WTC11 (cell line): ENCODE data around the gene MLEC. TPM values are rescaled to one million over a fixed set of nuclear protein-coding genes. Genes with fewer than 3 reads are reported as not detected.
A peak's percentile ranks its signal among the peaks of the same experiment; 100 is the strongest.

ENCODE experiments used
- ATAC-seq: fragments of 200-7000 bp; cut with Tn5 transposase; 2 replicates; pipeline ENCODE4 v1.10.0; 2021; ENCODE audit warnings: mild to moderate bottlenecking, moderate library complexity
- CTCF ChIA-PET: fragments of 300-600 bp; sonication (Branson Sonifier 250); formaldehyde crosslinking; loops from one replicate; lab custom pipeline; 2021; ENCODE audit warnings: antibody characterized with exemption; lab: Charles Lee
- POLR2A ChIA-PET: fragments of 350-600 bp; sonication (Branson Sonifier 250); formaldehyde crosslinking; loops from one replicate; lab custom pipeline; 2021; ENCODE audit warnings: antibody characterized with exemption; lab: Charles Lee
- DNase-seq: peaks from one replicate; pipeline ENCODE4 v3.0.0; 2021; ENCODE audit warnings: low spot score
- H3K27ac Mint-ChIP-seq: 2 replicates; pipeline ENCODE4 v1.8.0; 2021; ENCODE audit warnings: mixed read lengths
- H3K27me3 Mint-ChIP-seq: 2 replicates; pipeline ENCODE4 v1.8.0; 2021; ENCODE audit warnings: low read depth, mild to moderate bottlenecking, moderate library complexity, mixed read lengths
- H3K36me3 Mint-ChIP-seq: 2 replicates; pipeline ENCODE4 v1.8.0; 2021; ENCODE audit warnings: mixed read lengths
- H3K4me1 Mint-ChIP-seq: 2 replicates; pipeline ENCODE4 v1.8.0; 2022; ENCODE audit warnings: mixed read lengths
- H3K4me3 Mint-ChIP-seq: 2 replicates; pipeline ENCODE4 v1.8.0; 2021; ENCODE audit warnings: mild to moderate bottlenecking, moderate library complexity, mixed read lengths
- H3K9me3 Mint-ChIP-seq: 2 replicates; pipeline ENCODE4 v1.8.0; 2021; ENCODE audit warnings: mixed read lengths
- ATF6 ChIP-seq: sonication (generic); formaldehyde crosslinking; IDR thresholded peaks from 2 replicates; pipeline ENCODE4 v1.8.1; 2023; ENCODE audit warnings: mild to moderate bottlenecking, missing genetic modification reagents
- CREM ChIP-seq: sonication (generic); formaldehyde crosslinking; IDR thresholded peaks from 2 replicates; pipeline ENCODE4 v1.8.1; 2022; ENCODE audit warnings: mild to moderate bottlenecking, missing genetic modification reagents, moderate library complexity
- FOXJ3 ChIP-seq: sonication (generic); formaldehyde crosslinking; IDR thresholded peaks from 2 replicates; pipeline ENCODE4 v1.9.0; 2021; ENCODE audit warnings: missing genetic modification reagents, mild to moderate bottlenecking, borderline replicate concordance
- GABPB1 ChIP-seq: sonication (generic); formaldehyde crosslinking; IDR thresholded peaks from 2 replicates; pipeline ENCODE4 v1.8.1; 2023; ENCODE audit warnings: mild to moderate bottlenecking, missing genetic modification reagents
- GRHL2 ChIP-seq: fragments of 250-450 bp; sonication (Bioruptor Pico); IDR thresholded peaks from 2 replicates; pipeline ENCODE4 v1.8.0; 2022; ENCODE audit warnings: mild to moderate bottlenecking, moderate library complexity; ENCODE audit not compliant: insufficient replicate concordance, severe bottlenecking
- MAX ChIP-seq: sonication (generic); formaldehyde crosslinking; IDR thresholded peaks from 2 replicates; pipeline ENCODE4 v1.8.0; 2022; ENCODE audit warnings: mild to moderate bottlenecking, missing genetic modification reagents
- MXD4 ChIP-seq: fragments of 250-450 bp; sonication (Bioruptor Pico); IDR thresholded peaks from 2 replicates; pipeline ENCODE4 v1.8.0; 2021; ENCODE audit warnings: mild to moderate bottlenecking, moderate library complexity, borderline replicate concordance
- MYBL2 ChIP-seq: sonication (generic); formaldehyde crosslinking; IDR thresholded peaks from 2 replicates; pipeline ENCODE4 v1.8.1; 2023; ENCODE audit warnings: mild to moderate bottlenecking, moderate library complexity, missing genetic modification reagents
- OVOL2 ChIP-seq: fragments of 250-450 bp; sonication (Bioruptor Pico); IDR thresholded peaks from 2 replicates; pipeline ENCODE4 v1.9.0; 2021; ENCODE audit warnings: mild to moderate bottlenecking, borderline replicate concordance
- PRRX2 ChIP-seq: fragments of 250-450 bp; sonication (Bioruptor Pico); IDR thresholded peaks from 2 replicates; pipeline ENCODE4 v1.8.0; 2021; ENCODE audit warnings: mild to moderate bottlenecking
- RELA ChIP-seq: sonication (generic); formaldehyde crosslinking; IDR thresholded peaks from 2 replicates; pipeline ENCODE4 v1.8.1; 2022; ENCODE audit warnings: missing genetic modification reagents, mild to moderate bottlenecking, borderline replicate concordance
- SMAD4 ChIP-seq: sonication (generic); formaldehyde crosslinking; IDR thresholded peaks from 2 replicates; pipeline ENCODE4 v1.8.0; 2022; ENCODE audit warnings: mild to moderate bottlenecking, missing genetic modification reagents
- ZNF121 ChIP-seq: sonication (generic); formaldehyde crosslinking; IDR thresholded peaks from 2 replicates; pipeline ENCODE4 v1.8.0; 2023; ENCODE audit warnings: missing genetic modification reagents
- ZNF219 ChIP-seq: sonication (generic); formaldehyde crosslinking; IDR thresholded peaks from 2 replicates; pipeline ENCODE4 v1.8.0; 2023; ENCODE audit warnings: missing genetic modification reagents, mild to moderate bottlenecking, borderline replicate concordance
- ZNF263 ChIP-seq: sonication (generic); formaldehyde crosslinking; IDR thresholded peaks from 2 replicates; pipeline ENCODE4 v1.8.1; 2022; ENCODE audit warnings: low read depth, mild to moderate bottlenecking, moderate library complexity, missing genetic modification reagents
- ZNF317 ChIP-seq: sonication (generic); formaldehyde crosslinking; IDR thresholded peaks from 2 replicates; pipeline ENCODE4 v1.8.1; 2023; ENCODE audit warnings: low read depth, mild to moderate bottlenecking, moderate library complexity, missing genetic modification reagents, borderline replicate concordance
- ZNF416 ChIP-seq: fragments of 250-450 bp; sonication (Bioruptor Pico); IDR thresholded peaks from 2 replicates; pipeline ENCODE4 v1.9.0; 2021; ENCODE audit warnings: mild to moderate bottlenecking, inconsistent platforms
- ZNF423 ChIP-seq: fragments of 250-450 bp; sonication (Bioruptor Pico); IDR thresholded peaks from 2 replicates; pipeline ENCODE4 v2.1.2; 2022; ENCODE audit warnings: mild to moderate bottlenecking, moderate library complexity
- ZNF512 ChIP-seq: sonication (generic); formaldehyde crosslinking; IDR thresholded peaks from 2 replicates; pipeline ENCODE4 v1.8.1; 2022; ENCODE audit warnings: missing genetic modification reagents, borderline replicate concordance
- ZNF671 ChIP-seq: fragments of 250-450 bp; sonication (Bioruptor Pico); IDR thresholded peaks from 2 replicates; pipeline ENCODE4 v1.8.0; 2021; ENCODE audit warnings: mild to moderate bottlenecking
- total RNA-seq: library from RNA; stranded (reverse); gene quantifications from 3 replicates; pipeline ENCODE4 v1.2.3, GENCODE V29; 2021
- TF ChIP-seq, protein P1 (sequence below): fragments of 250-450 bp; sonication (Bioruptor Pico); IDR thresholded peaks from 2 replicates; pipeline ENCODE4 v1.9.0; 2021; ENCODE audit warnings: mild to moderate bottlenecking
- TF ChIP-seq, protein P2 (sequence below): sonication (generic); formaldehyde crosslinking; IDR thresholded peaks from 2 replicates; pipeline ENCODE4 v1.8.1; 2023; ENCODE audit warnings: mild to moderate bottlenecking, missing genetic modification reagents, moderate library complexity
- TF ChIP-seq, protein P3 (sequence below): sonication (generic); formaldehyde crosslinking; IDR thresholded peaks from 2 replicates; pipeline ENCODE4 v1.8.1; 2022; ENCODE audit warnings: low read depth, missing genetic modification reagents, borderline replicate concordance

Gene MLEC
- total RNA-seq, 1 experiment from 2014 or later, result 278 TPM

GRCh38 chr12:120749256-120749655 is 62.3 kb downstream of the MLEC start:
- Mint-ChIP-seq H3K9me3 (peaks cover 4% of the 10 kb centered on the region), H3K4me3 (no peak overlapping the region), H3K27ac (no peak overlapping the region), H3K27me3 (no peaks in the 10 kb centered on the region), H3K4me1 (no peaks in the 10 kb centered on the region), H3K36me3 (peaks cover 2% of the 10 kb centered on the region; the same call in 1 of the 2 replicates)
- DNase-seq (no peak), ATAC-seq (no peak)
- POLR2A ChIA-PET, result no interaction called here
- no peak for TF ChIP-seq ZNF416
- CTCF ChIA-PET, result interaction anchor here (0.7 to 1.2 kb wide), 2 partner anchors 11 to 475 kb away, joined by 3 to 5 read pairs; no protein-coding TSS in a partner anchor

DNA sequence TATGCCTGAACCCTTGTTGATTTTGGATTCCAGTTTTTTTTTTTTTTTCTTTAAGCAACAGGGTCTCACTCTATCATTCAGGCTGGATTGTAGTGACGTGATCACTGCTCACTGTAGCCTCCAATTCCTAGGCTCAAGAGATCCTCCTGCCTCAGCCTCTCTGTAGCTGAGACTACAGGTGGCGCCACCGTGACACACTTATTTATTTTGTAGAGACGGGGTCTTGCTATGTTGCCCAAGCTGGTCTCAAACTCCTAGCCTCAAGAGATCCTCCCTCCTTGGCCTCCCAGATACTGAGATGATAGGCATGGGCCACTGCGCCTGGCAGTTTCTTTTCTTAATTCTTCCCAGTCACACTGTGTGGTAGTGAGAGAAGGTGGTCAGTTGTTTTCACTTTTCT is 63.9 kb downstream of the MLEC start:
- Mint-ChIP-seq H3K4me1 (no peaks in the 10 kb centered on the region), H3K9me3 (peaks cover 17% of the 10 kb centered on the region), H3K36me3 (peaks cover 9% of the 10 kb centered on the region; the same call in 1 of the 2 replicates), H3K27me3 (no peaks in the 10 kb centered on the region), H3K27ac (no peak overlapping the region), H3K4me3 (no peak overlapping the region)
- TF ChIP-seq ZNF121 (peak; percentile 93), SMAD4 (CRISPR knock-in tag) (no peak), ZNF263 (CRISPR knock-in tag) (no peak), ZNF423 (CRISPR knock-in tag) (no peak)
- ChIA-PET POLR2A (no interaction called here), CTCF (interaction anchor here (0.7 to 2.7 kb wide), 5 partner anchors 13 to 254 kb away, joined by 3 to 11 read pairs (median 3); no protein-coding TSS in a partner anchor)
- DNase-seq (no peak), ATAC-seq (no peak)

DNA sequence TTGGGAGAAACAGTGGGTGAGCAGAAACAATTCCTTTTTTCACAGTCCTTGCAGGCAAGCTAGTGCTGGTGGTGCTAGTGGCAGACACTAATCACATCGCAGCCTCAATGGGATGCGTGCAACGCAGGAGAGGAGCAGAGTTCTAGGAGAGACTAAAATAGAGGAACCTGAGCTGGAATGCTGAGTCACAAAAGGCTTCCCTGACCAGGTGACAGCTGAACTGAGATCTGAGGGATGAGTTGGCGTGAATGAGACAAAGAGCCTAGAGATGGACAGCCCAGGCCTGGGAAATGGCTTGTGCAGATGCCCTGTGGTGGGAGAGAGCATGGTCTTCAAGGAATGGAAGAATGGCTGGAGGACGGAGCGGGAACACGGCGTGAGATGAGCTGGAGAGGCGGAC is 64.4 kb downstream of the MLEC start:
- Mint-ChIP-seq H3K9me3 (peaks cover 17% of the 10 kb centered on the region), H3K27me3 (no peaks in the 10 kb centered on the region), H3K27ac (no peak overlapping the region), H3K4me3 (no peak overlapping the region), H3K4me1 (no peaks in the 10 kb centered on the region), H3K36me3 (peaks cover 9% of the 10 kb centered on the region; the same call in 1 of the 2 replicates)
- POLR2A ChIA-PET, result no interaction called here
- DNase-seq (no peak), ATAC-seq (no peak)
- CTCF ChIA-PET, result interaction anchor here (1.0 to 2.7 kb wide), 3 partner anchors 14 to 254 kb away, joined by 3 to 11 read pairs (median 3); no protein-coding TSS in a partner anchor
- TF ChIP-seq, protein P1, sequence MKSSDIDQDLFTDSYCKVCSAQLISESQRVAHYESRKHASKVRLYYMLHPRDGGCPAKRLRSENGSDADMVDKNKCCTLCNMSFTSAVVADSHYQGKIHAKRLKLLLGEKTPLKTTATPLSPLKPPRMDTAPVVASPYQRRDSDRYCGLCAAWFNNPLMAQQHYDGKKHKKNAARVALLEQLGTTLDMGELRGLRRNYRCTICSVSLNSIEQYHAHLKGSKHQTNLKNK (CRISPR knock-in tag), result no peak
- no peak for TF ChIP-seq ZNF512 (CRISPR knock-in tag)
- TF ChIP-seq MXD4, result no peak
- TF ChIP-seq MAX, result no peak
- TF ChIP-seq ATF6 (CRISPR knock-in tag), result no peak
- TF ChIP-seq RELA (CRISPR knock-in tag), result no peak
- no peak for TF ChIP-seq CREM (CRISPR knock-in tag)
- no peak for TF ChIP-seq GABPB1 (CRISPR knock-in tag)
- no peak for TF ChIP-seq PRRX2 (CRISPR knock-in tag)
- TF ChIP-seq OVOL2 (CRISPR knock-in tag), result no peak
- TF ChIP-seq ZNF671, result no peak
- TF ChIP-seq FOXJ3 (CRISPR knock-in tag), result no peak
- TF ChIP-seq ZNF317 (CRISPR knock-in tag), result no peak
- TF ChIP-seq, protein P2, sequence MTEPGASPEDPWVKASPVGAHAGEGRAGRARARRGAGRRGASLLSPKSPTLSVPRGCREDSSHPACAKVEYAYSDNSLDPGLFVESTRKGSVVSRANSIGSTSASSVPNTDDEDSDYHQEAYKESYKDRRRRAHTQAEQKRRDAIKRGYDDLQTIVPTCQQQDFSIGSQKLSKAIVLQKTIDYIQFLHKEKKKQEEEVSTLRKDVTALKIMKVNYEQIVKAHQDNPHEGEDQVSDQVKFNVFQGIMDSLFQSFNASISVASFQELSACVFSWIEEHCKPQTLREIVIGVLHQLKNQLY (CRISPR knock-in tag), result no peak
- TF ChIP-seq ZNF219 (CRISPR knock-in tag), result no peak
- no peak for TF ChIP-seq MYBL2 (CRISPR knock-in tag)
- TF ChIP-seq, protein P3, sequence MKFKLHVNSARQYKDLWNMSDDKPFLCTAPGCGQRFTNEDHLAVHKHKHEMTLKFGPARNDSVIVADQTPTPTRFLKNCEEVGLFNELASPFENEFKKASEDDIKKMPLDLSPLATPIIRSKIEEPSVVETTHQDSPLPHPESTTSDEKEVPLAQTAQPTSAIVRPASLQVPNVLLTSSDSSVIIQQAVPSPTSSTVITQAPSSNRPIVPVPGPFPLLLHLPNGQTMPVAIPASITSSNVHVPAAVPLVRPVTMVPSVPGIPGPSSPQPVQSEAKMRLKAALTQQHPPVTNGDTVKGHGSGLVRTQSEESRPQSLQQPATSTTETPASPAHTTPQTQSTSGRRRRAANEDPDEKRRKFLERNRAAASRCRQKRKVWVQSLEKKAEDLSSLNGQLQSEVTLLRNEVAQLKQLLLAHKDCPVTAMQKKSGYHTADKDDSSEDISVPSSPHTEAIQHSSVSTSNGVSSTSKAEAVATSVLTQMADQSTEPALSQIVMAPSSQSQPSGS (CRISPR knock-in tag), result no peak
- no peak for TF ChIP-seq GRHL2 (CRISPR knock-in tag)
